ENCODE results near the gene ZNF117. TPM values are rescaled to one million over a fixed set of nuclear protein-coding genes. Genes with fewer than 3 reads are reported as not detected.
"Not testable (repeated sequence)": the region's sequence is repeated elsewhere in the genome, so short reads cannot be mapped to it uniquely, and the experiment has no call there.

ZNF117 gene
- total RNA-seq, 1 experiment from 2014 or later: 1.8 TPM

DNA sequence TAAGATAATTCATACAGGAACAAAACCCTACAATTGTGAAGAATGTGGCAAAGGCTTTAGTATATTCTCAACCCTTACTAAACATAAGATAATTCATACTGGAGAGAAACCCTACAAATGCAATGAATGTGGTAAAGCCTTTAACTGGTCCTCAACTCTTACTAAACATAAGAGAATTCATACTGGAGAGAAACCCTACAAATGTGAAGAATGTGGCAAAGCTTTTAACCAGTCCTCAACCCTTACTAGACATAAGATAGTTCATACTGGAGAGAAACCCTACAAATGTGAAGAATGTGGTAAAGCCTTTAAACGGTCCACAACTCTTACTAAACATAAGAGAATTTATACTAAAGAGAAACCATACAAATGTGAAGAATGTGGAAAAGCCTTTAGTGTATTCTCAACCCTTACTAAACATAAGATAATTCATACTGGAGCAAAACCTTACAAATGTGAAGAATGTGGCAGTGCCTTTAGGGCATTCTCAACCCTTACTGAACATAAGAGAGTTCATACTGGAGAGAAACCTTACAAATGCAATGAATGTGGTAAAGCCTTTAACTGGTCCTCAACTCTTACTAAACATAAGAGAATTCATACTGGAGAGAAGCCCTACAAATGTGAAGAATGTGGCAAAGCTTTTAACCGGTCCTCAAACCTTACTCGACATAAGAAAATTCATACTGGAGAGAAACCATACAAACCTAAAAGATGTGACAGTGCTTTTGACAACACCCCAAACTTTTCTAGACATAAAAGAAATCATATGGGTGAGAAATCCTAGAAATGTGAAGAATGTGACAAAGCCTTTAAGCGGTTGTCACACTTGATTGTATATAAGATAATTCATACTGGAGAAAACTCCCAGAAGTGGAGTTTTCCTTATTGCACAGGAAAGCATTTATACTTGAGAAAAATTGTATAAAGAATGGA is 62.3 kb downstream of the ZNF117 start:
- DNase-seq (ENCODE audit: extremely low read depth, low read depth): not testable (repeated sequence)

Small RNA genes lying within 50 kb of the gene (small RNA-seq; reads per million reads assigned to genes)
- gene RNU6-1229P: 0 reads per million in 2 experiments

Other genes with a start within 250 kb of the ZNF117 start
- 3.7 and 6.6 TPM in 2 replicates for gene ZNF138, start 196.6 kb downstream of the ZNF117 start, total RNA-seq (2014; rRNA removed; shearing (Covaris generic))
- gene ZNF273, start 87.8 kb downstream of the ZNF117 start, total RNA-seq (2014; rRNA removed; shearing (Covaris generic)): 8.2 and 8.7 TPM in 2 replicates
- gene ERV3-1, start 15.7 kb upstream of the ZNF117 start, total RNA-seq (2014; rRNA removed; shearing (Covaris generic)): 3.0 and 6.0 TPM in 2 replicates